ENCODE data around the gene LPP.

The LPP gene

GRCh38 chr3:188916934-188917401 is 763.0 kb downstream of the LPP start:
- TF ChIP-seq, protein P1, sequence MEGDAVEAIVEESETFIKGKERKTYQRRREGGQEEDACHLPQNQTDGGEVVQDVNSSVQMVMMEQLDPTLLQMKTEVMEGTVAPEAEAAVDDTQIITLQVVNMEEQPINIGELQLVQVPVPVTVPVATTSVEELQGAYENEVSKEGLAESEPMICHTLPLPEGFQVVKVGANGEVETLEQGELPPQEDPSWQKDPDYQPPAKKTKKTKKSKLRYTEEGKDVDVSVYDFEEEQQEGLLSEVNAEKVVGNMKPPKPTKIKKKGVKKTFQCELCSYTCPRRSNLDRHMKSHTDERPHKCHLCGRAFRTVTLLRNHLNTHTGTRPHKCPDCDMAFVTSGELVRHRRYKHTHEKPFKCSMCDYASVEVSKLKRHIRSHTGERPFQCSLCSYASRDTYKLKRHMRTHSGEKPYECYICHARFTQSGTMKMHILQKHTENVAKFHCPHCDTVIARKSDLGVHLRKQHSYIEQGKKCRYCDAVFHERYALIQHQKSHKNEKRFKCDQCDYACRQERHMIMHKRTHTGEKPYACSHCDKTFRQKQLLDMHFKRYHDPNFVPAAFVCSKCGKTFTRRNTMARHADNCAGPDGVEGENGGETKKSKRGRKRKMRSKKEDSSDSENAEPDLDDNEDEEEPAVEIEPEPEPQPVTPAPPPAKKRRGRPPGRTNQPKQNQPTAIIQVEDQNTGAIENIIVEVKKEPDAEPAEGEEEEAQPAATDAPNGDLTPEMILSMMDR (conservative IDR thresholded peaks at IDR 0.05; ENCODE audit: low read depth) = no peak
- CTCF ChIA-PET = no interaction called here
- POLR2A ChIA-PET (ENCODE audit: low non-redundant PET) = no interaction called here
- DNase-seq (ENCODE audit: low spot score) = no peak
- H3K27ac ChIP-seq = no peak overlapping the region

DNA sequence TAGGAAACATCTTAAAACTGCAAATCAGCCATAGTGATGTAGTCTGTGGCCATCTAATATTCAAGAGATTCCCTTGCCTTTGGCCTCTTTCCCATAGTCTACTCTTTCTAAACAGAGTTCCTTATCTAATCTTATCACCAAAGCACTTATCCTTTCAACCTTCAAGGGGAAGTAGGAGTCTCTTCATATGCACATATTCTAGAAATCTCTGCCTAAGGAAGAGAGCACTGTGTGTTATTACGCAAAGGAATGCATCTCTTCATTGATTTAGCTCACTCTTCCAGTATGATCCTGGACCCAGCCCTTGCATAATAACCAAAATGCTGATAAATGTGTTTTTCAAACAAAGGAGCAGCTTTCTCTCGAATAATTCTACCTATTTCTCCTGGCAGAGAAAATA is 764.1 kb downstream of the LPP start:
- CTCF ChIA-PET = interaction anchor here (0.7 kb wide), 1 partner anchor 519 kb away, joined by 3 read pairs; no protein-coding TSS in a partner anchor
- POLR2A ChIA-PET (ENCODE audit: low non-redundant PET) = no interaction called here
- H3K27ac ChIP-seq = no peak overlapping the region
- no peak for DNase-seq (ENCODE audit: low spot score)
- TF ChIP-seq, protein P1 (conservative IDR thresholded peaks at IDR 0.05; ENCODE audit: low read depth) = no peak

- POLR2A ChIA-PET (ENCODE audit: low non-redundant PET) = no interaction called here
- no peak overlapping the region for H3K27ac ChIP-seq
- TF ChIP-seq, protein P1 (conservative IDR thresholded peaks at IDR 0.05; ENCODE audit: low read depth) = no peak
- DNase-seq (ENCODE audit: low spot score) = no peak
- CTCF ChIA-PET = interaction anchor here (0.7 kb wide), 1 partner anchor 1181 kb away, joined by 8 read pairs; no protein-coding TSS in a partner anchor
Measured at GRCh38 chr3:188923671-188924070, 769.7 kb downstream of the LPP start.

DNA sequence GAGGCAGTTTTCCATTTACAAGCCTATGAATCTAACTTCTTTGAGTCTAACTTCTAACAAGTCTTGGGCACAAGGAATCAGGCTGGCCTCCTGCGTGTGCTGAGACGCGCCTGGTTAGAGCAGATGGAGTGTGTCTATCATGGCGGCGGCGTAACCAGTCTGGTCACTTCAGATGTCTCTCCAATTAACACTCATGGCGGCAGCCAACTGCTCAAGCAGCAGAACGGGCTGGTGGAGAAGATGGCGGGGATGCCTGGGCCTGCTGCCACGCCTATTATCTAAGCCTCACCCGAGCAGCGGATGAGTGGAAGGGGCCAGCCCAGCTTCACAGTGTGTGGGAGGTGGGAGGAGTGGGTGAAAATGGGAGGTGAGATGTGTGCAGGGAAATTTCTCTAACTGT is 771.4 kb downstream of the LPP start:
- ChIA-PET POLR2A (ENCODE audit: low non-redundant PET) (no interaction called here), CTCF (no interaction called here)
- no peak for DNase-seq (ENCODE audit: low spot score)
- no peak overlapping the region for H3K27ac ChIP-seq
- TF ChIP-seq, protein P1 (conservative IDR thresholded peaks at IDR 0.05; ENCODE audit: low read depth) = no peak

GRCh38 chr3:188926111-188926510 is 772.2 kb downstream of the LPP start:
- no peak for DNase-seq (ENCODE audit: low spot score)
- H3K27ac ChIP-seq = no peak overlapping the region
- ChIA-PET POLR2A (ENCODE audit: low non-redundant PET) (no interaction called here), CTCF (interaction anchor here (0.5 kb wide), 1 partner anchor 1186 kb away, joined by 5 read pairs; no protein-coding TSS in a partner anchor)
- TF ChIP-seq, protein P1 (conservative IDR thresholded peaks at IDR 0.05; ENCODE audit: low read depth) = no peak

DNA sequence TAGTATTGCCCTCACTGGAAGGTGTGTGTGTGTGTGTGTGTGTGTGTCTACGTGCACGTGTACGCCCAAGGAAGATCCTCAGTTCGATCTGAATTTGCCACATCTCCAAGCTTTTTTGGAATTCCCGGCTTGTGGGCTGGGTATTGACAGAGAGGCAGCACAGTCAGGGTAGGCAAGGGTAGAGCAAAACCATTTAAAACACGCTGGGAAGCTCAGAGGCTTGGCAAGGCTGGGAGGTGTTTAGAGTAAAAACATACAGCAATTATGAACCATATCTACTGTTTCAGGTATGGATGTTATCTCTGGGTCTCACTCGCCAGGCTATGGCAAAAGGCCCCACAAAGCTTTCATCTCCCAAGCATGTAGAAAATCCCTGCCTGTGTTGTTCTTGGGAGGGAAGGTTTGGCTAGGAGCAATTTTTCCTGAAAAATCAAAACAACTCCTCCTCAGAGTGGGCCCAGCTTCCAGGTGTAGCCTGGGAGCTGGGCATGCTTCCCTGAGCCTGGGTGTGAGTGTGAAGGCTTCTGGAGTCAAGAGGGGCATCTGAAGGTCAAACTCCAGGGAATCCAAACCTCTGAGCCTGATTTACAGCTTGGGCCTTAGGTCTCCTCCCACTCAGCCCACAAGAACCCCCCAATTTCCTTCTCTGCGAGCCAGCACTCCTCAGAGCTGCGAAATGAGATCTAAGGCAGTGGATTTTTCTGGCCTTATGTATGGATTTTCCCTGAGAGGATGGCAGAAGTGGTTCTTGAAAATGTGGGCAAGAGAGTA is 773.0 kb downstream of the LPP start:
- TF ChIP-seq, protein P1 (conservative IDR thresholded peaks at IDR 0.05; ENCODE audit: low read depth) = no peak
- CTCF ChIA-PET = interaction anchor here (1.0 kb wide), 1 partner anchor 1187 kb away, joined by 3 read pairs; no protein-coding TSS in a partner anchor
- DNase-seq (ENCODE audit: low spot score) = no peak
- POLR2A ChIA-PET (ENCODE audit: low non-redundant PET) = no interaction called here
- no peak overlapping the region for H3K27ac ChIP-seq
